ENCODE results near the gene HTR3C. TPM values are rescaled to one million over a fixed set of nuclear protein-coding genes. Genes with fewer than 3 reads are reported as not detected.

The HTR3C gene
- total RNA-seq, 4 donors from 2014 or later: not detected

DNA sequence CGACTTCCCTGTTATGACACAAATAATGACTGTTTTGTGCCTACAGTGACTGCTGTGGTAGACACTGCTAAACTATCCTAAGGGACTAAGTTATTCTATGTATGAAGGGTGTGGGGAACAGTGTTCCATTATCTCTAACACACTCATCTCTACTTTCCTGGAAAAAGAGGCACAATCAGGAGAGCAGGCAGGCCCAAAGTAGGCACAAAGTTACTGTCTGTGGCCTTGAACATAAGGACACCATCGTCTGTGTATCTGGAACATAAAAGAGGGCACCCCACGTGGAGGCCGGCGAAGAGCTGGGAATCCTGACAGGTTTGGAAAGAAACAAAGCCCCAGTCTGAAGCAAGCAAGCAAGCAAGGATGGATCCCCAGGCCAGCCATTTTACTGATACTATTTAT is 36.7 kb upstream of the HTR3C start:
- peak overlapping the region; percentile 87 to 98 (median 92) for H3K27ac ChIP-seq

DNA sequence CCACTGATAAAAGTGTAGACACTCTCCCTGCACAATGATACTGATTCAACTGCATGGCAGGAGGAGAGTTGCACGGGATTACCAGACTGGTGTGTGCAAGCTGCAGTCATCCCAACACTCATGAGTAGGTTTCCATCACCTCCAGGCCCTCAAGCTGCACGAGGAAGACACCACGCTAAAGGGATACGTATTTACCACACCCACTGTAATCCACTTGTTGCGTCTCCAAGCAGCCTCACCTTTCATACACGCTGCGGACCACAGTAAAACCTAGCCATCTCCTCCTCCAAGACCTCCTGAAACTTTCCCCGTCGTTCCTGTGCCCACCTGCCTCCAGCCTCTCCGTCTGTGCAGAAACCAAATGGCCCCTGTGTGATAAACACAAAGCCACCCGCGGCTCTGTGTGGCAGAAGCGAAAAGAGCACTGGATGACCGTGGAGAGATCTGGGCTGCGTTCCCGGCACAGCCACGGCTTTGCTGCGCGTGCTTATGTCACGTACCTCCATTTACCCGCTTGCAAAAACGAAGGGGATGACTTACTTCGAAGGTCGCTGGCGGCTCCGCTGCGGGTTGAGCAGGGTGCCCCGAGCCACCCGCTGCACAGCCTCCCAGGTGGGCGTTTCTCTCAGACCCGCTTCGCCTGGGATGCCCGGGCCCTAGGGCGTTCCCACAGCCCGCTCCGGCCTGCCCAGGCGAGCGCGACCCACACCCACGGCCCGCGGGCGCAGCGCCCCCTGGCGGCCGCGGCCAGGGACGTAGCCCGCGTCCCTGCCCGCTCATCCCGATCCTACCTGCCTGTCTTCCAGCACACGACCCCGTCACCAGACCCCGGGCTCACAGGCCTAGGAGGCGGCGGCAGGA is 35.8 kb upstream of the HTR3C start:
- no peaks in the 10 kb centered on the region for H3K27me3 ChIP-seq
- H3K36me3 ChIP-seq: peaks cover 0 to 19% of the 10 kb centered on the region in 2 donors
- peak; percentile 20 to 60 for DNase-seq
- peaks cover 25 to 46% of the 10 kb centered on the region in 2 donors for H3K4me1 ChIP-seq
- TF ChIP-seq POLR2A (IDR thresholded peaks at IDR 0.05): peak in 1 of 2 donors; percentile 22
- TF ChIP-seq, protein P1, sequence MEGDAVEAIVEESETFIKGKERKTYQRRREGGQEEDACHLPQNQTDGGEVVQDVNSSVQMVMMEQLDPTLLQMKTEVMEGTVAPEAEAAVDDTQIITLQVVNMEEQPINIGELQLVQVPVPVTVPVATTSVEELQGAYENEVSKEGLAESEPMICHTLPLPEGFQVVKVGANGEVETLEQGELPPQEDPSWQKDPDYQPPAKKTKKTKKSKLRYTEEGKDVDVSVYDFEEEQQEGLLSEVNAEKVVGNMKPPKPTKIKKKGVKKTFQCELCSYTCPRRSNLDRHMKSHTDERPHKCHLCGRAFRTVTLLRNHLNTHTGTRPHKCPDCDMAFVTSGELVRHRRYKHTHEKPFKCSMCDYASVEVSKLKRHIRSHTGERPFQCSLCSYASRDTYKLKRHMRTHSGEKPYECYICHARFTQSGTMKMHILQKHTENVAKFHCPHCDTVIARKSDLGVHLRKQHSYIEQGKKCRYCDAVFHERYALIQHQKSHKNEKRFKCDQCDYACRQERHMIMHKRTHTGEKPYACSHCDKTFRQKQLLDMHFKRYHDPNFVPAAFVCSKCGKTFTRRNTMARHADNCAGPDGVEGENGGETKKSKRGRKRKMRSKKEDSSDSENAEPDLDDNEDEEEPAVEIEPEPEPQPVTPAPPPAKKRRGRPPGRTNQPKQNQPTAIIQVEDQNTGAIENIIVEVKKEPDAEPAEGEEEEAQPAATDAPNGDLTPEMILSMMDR (IDR thresholded peaks at IDR 0.05 in 4 of 5, conservative IDR thresholded peaks at IDR 0.05 in 1 of 5): peak; percentile 86 to 100 (median 99)
- H3K9me3 ChIP-seq: no peaks in the 10 kb centered on the region
- intact Hi-C loops (cut with DNase I; ENCODE audit: low total_unique reads) (loop anchor here (1.0 to 10.0 kb wide), 9 partner anchors 37 to 798 kb away; partner anchors contain the start of genes AP2M1, EEF1AKMT4, EIF2B5 and KLHL24), in situ Hi-C loops (cut with MboI; ENCODE audit: low sequenced_read_pairs in 4 of 4) (loop anchor here in 1 of 4 donors (10.0 kb wide), 1 partner anchor 122 kb away; no protein-coding TSS in a partner anchor)
- peak; percentile 74 to 80 for ATAC-seq
- peak overlapping the region; percentile 87 to 98 (median 92) for H3K27ac ChIP-seq
- peak overlapping the region; percentile 98 to 100 (median 100) for H3K4me3 ChIP-seq

More for the DNA sequence above, 36.7 kb upstream of the HTR3C start:
- Histone ChIP-seq H3K27me3 (no peaks in the 10 kb centered on the region), H3K9me3 (no peaks in the 10 kb centered on the region), H3K4me3 (peak overlapping the region; percentile 98 to 100 (median 100)), H3K36me3 (peaks cover 0 to 24% of the 10 kb centered on the region in 2 donors), H3K4me1 (peaks cover 25 to 46% of the 10 kb centered on the region in 2 donors)
- intact Hi-C loops (cut with DNase I; ENCODE audit: low total_unique reads): loop anchor here (2.0 to 10.0 kb wide), 5 partner anchors 119 to 799 kb away; partner anchors contain the start of genes AP2M1, EIF2B5, KLHL24 and PSMD2
- ATAC-seq: no peak
- no peak for DNase-seq
- TF ChIP-seq, protein P1 (IDR thresholded peaks at IDR 0.05 in 4 of 5, conservative IDR thresholded peaks at IDR 0.05 in 1 of 5): no peak
- TF ChIP-seq POLR2A (IDR thresholded peaks at IDR 0.05): no peak
- in situ Hi-C loops (cut with MboI; ENCODE audit: low sequenced_read_pairs in 4 of 4): loop anchor here in 1 of 4 donors (10.0 kb wide), 1 partner anchor 121 kb away; no protein-coding TSS in a partner anchor

DNA sequence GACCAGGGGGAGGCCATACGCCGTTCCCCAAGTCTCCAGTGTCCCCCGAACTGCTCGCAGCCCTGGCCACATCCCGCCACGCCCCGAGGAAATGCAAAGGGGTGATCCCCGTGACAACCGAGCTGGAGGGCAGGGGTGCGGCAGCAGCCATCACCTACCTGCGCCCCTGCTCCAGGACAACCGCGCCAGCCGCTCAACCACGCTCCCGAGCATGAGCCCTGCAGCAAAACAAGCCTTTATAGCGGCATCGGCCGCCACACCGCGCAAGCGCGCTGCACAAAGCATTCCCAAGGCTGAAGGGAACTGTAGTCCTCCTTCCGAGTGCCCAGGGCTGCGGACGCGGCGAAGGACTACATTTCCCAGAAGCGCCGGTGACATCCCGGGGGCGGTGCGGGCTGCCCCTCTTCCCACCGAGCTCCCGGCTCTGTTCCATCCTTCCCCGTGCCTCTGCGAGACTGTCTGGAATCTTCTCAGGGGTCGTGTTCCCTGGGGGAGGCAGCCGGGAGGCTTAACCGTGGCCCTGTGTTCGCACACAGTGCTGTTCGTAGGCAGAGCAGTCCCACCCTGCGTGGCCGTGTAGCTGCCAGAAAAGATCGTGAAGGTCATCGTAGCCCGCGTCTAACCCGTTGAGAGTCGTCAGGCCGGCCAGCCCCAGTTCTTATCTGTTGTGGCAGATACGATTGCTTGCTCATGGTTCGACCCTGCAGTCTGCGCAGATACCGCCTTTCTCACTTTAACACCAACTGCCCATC is 35.0 kb upstream of the HTR3C start, which contains the start of gene ABCC5:
TSS of gene ABCC5 (minus strand) at position 213 of the 752 bp plus-strand sequence. CDS start 3,492 bp downstream, outside the sequence.
- H3K27me3 ChIP-seq: no peaks in the 10 kb centered on the region
- no peaks in the 10 kb centered on the region for H3K9me3 ChIP-seq
- intact Hi-C loops (cut with DNase I; ENCODE audit: low total_unique reads) (loop anchor here (1.0 to 10.0 kb wide), 9 partner anchors 38 to 797 kb away; partner anchors contain the start of genes AP2M1, EEF1AKMT4, EIF2B5 and KLHL24), in situ Hi-C loops (cut with MboI; ENCODE audit: low sequenced_read_pairs in 4 of 4) (loop anchor here in 1 of 4 donors (10.0 kb wide), 1 partner anchor 123 kb away; no protein-coding TSS in a partner anchor)
- peaks cover 0 to 13% of the 10 kb centered on the region in 2 donors for H3K36me3 ChIP-seq
- peaks cover 19 to 37% of the 10 kb centered on the region in 2 donors for H3K4me1 ChIP-seq
- peak; percentile 92 to 93 for DNase-seq
- TF ChIP-seq POLR2A (IDR thresholded peaks at IDR 0.05): peak; percentile 65 to 88
- TF ChIP-seq, protein P1 (IDR thresholded peaks at IDR 0.05 in 4 of 5, conservative IDR thresholded peaks at IDR 0.05 in 1 of 5): peak in 3 of 5 experiments; percentile 42 to 56 (median 52)
- peak within 1 kb of the TSS; percentile 98 to 100 (median 100) for H3K4me3 ChIP-seq
- peak within 1 kb of the TSS; percentile 87 to 98 (median 92) for H3K27ac ChIP-seq
- ATAC-seq: peak; percentile 87 to 88

DNA sequence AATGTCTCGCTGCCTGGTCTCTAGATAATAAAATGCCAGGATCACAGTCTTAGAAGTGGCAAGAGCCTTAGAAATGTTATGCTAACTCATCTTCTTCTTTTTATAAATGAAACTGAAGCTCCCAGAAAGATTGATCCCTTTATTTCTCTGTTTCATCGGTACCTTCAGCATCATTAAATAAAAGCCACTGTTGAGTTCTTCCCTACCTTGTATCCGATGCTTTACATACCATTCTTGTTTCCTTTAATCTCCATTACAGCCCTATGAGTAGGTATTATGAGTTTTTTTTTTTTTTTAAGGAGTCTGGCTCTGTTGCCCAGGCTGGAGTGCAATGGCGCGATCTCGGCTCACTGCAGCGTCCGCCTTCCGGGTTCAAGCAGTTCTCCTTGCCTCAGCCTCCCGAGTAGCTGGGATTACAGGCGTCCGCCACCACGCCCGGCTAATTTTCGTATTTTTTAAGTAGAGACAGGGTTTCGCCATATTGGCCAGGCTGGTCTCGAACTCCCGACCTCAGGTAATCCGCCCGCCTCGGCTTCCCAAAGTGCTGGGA is 34.3 kb upstream of the HTR3C start:
- Histone ChIP-seq H3K27me3 (no peaks in the 10 kb centered on the region), H3K9me3 (no peaks in the 10 kb centered on the region), H3K4me3 (peak overlapping the region; percentile 98 to 100 (median 100)), H3K36me3 (peaks cover 0 to 7% of the 10 kb centered on the region in 2 donors), H3K4me1 (peaks cover 14 to 31% of the 10 kb centered on the region in 2 donors), H3K27ac (peak overlapping the region; percentile 87 to 98 (median 92))
- no peak for DNase-seq
- intact Hi-C loops (cut with DNase I; ENCODE audit: low total_unique reads): loop anchor here (10.0 kb wide), 3 partner anchors 276 to 796 kb away; partner anchors contain the start of genes KLHL24, PSMD2 and VPS8
- ATAC-seq: no peak
- no peak for TF ChIP-seq POLR2A (IDR thresholded peaks at IDR 0.05)
- TF ChIP-seq, protein P1 (IDR thresholded peaks at IDR 0.05 in 4 of 5, conservative IDR thresholded peaks at IDR 0.05 in 1 of 5): no peak
- in situ Hi-C loops (cut with MboI; ENCODE audit: low sequenced_read_pairs in 4 of 4): loop anchor here in 1 of 4 donors (10.0 kb wide), 1 partner anchor 124 kb away; no protein-coding TSS in a partner anchor
